Measurements from ENCODE around the gene ERG.

DNA sequence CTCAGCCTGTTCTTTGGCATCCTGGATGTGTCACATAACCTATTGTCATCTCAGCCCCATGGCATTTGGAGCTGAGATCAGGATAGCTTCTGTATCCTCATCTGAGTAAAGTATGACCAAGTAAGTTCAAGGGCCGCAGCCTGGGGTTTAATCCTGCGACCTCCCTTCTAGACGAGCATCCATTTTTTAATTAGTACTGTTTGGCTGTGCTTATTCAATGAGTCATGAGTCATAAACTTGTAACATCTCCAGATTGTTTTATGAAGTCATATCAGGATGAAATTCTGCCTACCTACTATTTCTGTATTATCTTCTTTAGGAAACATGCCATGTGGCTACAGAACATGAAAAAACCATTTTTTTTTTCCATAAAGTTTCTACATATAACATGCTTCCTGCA, 119.1 kb downstream of the ERG start:
- TF ChIP-seq, protein P1, sequence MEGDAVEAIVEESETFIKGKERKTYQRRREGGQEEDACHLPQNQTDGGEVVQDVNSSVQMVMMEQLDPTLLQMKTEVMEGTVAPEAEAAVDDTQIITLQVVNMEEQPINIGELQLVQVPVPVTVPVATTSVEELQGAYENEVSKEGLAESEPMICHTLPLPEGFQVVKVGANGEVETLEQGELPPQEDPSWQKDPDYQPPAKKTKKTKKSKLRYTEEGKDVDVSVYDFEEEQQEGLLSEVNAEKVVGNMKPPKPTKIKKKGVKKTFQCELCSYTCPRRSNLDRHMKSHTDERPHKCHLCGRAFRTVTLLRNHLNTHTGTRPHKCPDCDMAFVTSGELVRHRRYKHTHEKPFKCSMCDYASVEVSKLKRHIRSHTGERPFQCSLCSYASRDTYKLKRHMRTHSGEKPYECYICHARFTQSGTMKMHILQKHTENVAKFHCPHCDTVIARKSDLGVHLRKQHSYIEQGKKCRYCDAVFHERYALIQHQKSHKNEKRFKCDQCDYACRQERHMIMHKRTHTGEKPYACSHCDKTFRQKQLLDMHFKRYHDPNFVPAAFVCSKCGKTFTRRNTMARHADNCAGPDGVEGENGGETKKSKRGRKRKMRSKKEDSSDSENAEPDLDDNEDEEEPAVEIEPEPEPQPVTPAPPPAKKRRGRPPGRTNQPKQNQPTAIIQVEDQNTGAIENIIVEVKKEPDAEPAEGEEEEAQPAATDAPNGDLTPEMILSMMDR (IDR thresholded peaks at IDR 0.05): no peak
- no peak for TF ChIP-seq POLR2A (IDR thresholded peaks at IDR 0.05)

Data from adrenal gland (tissue), 5 donors.